ENCODE measurements around the gene TLE1.

TLE1 gene

DNA sequence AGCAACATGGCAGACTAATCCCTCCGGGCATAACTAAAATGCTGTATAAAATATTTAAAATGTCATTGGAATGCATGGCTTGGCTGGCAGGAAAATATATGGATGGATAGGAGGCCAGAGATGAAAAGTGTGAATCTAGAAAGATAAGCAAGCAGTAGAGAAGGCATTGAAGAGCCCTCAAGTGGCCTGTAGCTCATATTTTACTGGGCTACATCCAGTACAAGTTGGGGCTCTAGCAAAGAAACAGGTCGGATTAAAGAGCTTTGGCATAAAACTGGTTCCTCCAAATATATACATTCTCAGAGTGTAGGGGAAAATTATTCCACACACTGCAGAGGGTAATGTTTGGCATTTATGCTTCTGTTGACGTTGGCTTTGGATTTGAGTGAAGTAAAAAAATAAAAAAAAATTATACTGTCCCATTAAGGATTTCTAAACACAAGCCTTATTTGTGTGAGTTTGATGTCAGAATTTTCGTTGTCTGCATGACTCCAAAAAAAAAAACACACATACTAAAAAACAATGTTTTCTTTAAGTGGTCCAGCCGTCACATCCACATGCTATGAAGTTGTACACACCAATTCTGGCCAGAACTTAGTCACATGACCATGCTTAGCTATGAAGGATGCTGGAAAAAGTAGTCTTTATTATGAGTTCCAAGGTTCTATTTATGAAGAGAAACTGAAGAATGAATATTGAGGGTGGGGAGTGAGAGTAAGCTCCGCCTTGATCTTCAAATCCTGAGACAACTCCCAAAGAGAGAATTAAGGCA, 147.0 kb downstream of the TLE1 start:
- no peak for DNase-seq

DNA sequence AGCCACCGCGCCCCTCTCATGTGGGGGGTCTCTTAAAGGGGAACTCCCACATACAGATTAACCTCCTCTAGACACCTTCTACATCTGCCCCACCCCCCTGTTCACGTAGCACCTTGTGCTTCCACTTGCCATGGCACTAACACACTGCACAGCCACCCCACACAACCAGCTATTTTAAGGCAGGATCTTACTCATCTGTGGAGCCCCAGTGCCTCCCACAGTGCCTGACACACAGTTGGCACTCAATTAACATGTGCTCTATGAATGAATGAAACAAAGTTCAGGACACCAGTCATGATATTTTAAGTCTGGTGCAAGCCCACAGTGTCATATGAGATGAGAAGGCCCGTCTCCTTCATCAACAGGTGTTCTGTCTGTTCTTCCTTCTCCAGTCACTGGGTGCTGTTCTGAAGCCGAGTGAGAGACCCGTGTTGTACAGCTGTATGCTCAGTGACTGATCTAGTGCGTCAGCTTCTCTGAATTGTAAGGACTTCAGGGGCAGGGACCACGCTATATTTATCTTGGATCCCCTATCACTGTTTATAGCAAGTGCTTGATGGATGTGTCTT, 149.1 kb downstream of the TLE1 start:
- no peak for DNase-seq

DNA sequence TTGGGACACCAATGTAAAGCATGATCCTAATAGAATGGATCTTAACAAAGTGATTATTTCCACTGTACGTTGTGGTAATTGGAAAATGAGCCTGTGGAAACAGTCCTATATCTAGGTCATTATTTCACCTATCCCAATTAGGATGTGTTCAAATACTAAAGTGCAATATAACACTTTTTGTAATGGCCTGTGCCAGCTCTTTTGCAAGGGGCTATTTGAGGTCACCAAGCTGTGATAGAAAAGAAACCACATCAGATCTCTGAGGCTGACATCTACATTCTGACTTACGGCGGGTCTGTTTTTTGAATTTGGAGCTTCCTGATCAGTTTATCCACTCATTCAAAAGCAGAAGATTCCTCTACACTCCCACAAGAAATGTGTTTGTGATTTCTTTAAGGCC, 150.0 kb downstream of the TLE1 start:
- no peak for DNase-seq

DNA sequence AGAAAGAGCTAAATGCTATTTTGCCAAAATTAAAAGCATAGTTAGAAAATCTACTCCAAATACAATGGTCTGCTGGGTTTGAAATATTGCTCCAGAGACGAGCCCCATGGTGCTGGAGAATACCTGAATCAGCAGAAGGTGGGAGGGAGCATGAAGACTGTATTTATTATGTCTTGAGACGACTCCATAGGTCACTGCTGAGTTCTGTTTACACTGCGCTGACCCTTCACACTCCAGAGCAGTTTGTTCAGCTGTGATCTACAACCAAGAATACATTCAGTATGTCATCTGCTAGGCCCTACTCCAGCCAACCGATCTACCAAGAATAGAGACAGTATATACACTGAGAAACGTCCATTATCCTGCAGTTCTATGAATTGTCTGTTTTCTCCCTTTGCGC, 150.5 kb downstream of the TLE1 start:
- no peak for DNase-seq

DNA sequence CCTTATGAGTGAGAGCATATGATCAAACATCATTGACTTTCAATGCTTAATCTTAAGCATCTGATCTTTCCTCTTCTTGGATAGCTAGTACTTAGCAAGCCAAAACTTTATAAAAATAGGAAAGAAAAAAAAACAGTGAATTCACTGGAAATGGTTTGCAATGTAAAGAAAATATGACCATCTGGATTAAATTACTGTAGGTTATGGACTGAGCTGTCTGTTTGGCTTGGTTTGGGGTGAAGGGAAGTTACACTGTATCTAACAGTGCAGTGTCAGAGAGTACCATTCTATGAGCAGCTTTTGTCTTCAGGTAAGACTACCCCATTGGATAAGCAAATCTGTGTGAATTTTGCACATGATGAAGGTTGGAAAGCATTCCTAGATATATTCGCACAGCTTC, 151.4 kb downstream of the TLE1 start:
- DNase-seq, result no peak

DNA sequence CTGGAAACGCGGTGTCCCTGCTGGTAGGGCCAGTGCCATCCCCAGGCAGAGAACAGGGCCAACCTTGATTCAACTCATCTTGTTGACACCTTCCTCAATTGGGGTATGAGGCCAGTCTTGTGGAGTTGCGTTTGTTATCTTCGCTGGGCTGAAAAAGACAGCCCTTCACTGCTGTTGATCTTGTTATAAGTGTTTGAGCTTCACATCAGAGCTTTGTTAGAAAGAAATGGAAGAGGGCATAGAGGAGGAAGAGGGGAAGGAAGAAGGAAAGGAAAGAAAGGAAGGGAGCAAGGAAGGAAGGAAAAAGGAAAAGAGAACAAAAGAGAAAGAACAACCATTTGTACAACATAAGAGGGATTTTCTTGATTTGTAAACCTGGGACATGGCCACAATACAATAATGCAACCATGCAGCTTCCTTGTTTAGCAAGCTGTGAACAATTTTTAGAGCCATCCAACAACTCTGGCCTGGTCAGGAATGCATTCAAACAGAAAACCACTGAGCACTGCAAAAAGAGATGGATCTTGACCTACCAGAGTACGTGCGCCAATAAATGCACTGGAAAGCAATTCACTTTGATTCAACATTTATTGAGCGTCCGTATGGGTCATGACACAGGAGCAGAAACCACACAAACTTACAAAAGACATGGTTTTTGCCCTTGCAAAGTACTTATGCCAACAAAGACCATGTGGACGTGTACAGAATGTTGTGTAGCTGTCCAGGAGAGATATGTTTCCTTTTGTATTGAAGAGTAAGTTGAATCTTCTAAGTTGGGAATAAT, 152.9 kb downstream of the TLE1 start:
- DNase-seq, result no peak

DNA sequence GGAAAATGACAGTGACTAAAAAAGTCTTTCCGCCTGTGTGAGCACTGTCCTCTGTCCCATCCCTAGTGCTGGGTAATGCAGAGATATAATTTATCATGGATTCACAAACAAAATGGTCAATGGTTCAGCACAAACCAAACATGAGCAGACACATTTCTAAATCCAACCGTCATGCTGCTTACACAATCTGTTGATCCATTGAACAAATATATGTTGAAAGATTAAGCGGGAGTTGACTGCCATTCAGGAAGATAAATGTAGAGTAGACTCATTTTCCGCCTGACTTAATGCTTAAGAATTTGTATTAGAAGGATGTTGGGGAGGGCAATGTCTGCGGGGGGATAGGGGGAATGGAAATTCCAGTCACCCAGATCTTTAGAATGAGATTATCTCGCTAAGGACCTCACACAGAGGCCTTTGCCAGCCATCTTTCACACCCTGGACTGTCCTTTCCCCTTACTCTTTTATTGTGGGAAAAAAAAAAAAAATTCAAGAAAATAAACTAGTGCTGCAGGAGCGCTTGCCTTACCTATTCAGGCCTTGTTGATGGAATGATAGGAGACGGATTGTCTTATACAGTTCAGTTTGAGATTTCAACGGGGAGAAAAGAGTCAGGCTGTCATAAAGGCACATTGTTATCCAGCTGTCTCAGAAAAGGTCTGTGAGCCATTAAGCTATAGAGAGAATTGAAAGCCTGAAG, 153.7 kb downstream of the TLE1 start:
- no peak for DNase-seq

DNA sequence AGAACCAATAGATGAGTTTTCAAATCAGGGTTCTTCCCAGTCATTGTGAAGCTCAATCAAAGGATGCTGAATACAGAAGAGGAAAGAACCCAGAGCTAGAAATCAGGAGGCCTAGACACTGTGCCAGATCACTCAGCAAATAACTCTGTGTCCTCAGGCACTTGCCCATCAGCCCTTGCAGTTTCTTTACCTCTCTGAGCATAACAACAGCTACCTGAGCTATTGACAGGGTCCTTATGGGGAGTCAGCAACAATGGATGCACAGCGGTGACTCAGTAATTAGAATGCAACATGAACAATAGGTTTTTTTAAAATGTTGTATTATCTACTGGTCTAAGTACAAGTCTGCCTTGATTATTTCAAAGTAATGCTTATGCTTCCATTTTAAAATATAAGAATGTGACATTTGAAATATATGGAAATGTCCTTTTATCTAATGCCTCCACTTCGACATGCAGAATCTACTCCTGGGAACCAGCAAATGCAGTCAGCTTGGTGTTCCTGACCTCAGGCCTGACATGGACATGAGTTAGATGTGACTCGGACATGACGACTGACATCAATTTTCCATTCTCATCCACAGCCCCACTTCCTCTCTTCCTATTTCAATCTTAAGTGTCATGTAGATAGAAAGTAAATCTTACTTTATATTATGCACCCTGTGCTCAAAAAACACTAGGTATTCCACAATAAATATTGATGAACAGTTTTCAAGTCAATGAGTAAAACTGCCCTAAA, 155.0 kb downstream of the TLE1 start:
- DNase-seq, result no peak
